GM18502 (cell line): Measurements from ENCODE around the gene ANKRD44.

ENCODE experiments used
- ATAC-seq: cut with Tn5 transposase; IDR thresholded peaks from one replicate; pipeline ENCODE4 v1.9.1; 2021; ENCODE audit warnings: mild to moderate bottlenecking; ENCODE audit not compliant: unreplicated experiment, poor library complexity

The ANKRD44 gene

GRCh38 chr2:197322724-197323720 is 12.4 kb upstream of the ANKRD44 start:
- peak; percentile 61 for ATAC-seq

- ATAC-seq: no peak
Measured at GRCh38 chr2:197322143-197322542, 11.6 kb upstream of the ANKRD44 start.

- ATAC-seq: no peak
Measured at GRCh38 chr2:197315371-197315770, 4.8 kb upstream of the ANKRD44 start.

GRCh38 chr2:197312186-197312585 is 1.6 kb upstream of the ANKRD44 start:
- no peak for ATAC-seq

- ATAC-seq: no peak
Measured at GRCh38 chr2:197311421-197312033, 947 bp upstream of the ANKRD44 start.

GRCh38 chr2:197310987-197311420 is 424 bp upstream of the ANKRD44 start:
- ATAC-seq: no peak

- peak; percentile 3 for ATAC-seq
Measured at GRCh38 chr2:197309691-197310231, 819 bp downstream of the ANKRD44 start.

- ATAC-seq: no peak
Measured at GRCh38 chr2:197308996-197309690, 1.4 kb downstream of the ANKRD44 start.

GRCh38 chr2:197308585-197308984 is 2.0 kb downstream of the ANKRD44 start:
- no peak for ATAC-seq

- ATAC-seq: peak; percentile 24
Measured at GRCh38 chr2:197307933-197308521, 2.6 kb downstream of the ANKRD44 start.

GRCh38 chr2:197307236-197307932 is 3.2 kb downstream of the ANKRD44 start:
- no peak for ATAC-seq

- ATAC-seq: no peak
Measured at GRCh38 chr2:197306696-197307040, 3.9 kb downstream of the ANKRD44 start.

- ATAC-seq: no peak
Measured at GRCh38 chr2:197306024-197306695, 4.4 kb downstream of the ANKRD44 start.

- ATAC-seq: peak; percentile 37
Measured at GRCh38 chr2:197304556-197305011, 6.0 kb downstream of the ANKRD44 start.

- ATAC-seq: no peak
Measured at GRCh38 chr2:197300139-197300538, 10.4 kb downstream of the ANKRD44 start.

GRCh38 chr2:197298609-197299008 is 12.0 kb downstream of the ANKRD44 start:
- no peak for ATAC-seq

- ATAC-seq: peak; percentile 32
Measured at GRCh38 chr2:197297772-197298318, 12.7 kb downstream of the ANKRD44 start.

GRCh38 chr2:197297266-197297665 is 13.3 kb downstream of the ANKRD44 start:
- no peak for ATAC-seq

GRCh38 chr2:197296835-197297234 is 13.7 kb downstream of the ANKRD44 start:
- no peak for ATAC-seq
